A673 (cell line): ENCODE measurements around the gene USP20. TPM values are rescaled to one million over a fixed set of nuclear protein-coding genes. Genes with fewer than 3 reads are reported as not detected.
A peak's percentile ranks its signal among the peaks of the same experiment; 100 is the strongest.

Source experiments
- BruUV-seq: library from RNA; stranded (reverse); fragments of 400-500 nt; replicated peaks from 2 replicates; lab custom pipeline; 2021; lab: Mats Ljungman, UMichigan
- CTCF ChIA-PET: fragments of 300-600 bp; sonication (Branson Sonifier 250); formaldehyde crosslinking; loops from one replicate; lab custom pipeline; 2022; ENCODE audit warnings: antibody characterized with exemption; lab: Charles Lee
- POLR2A ChIA-PET: fragments of 300-600 bp; sonication (Branson Sonifier 250); formaldehyde crosslinking; loops from one replicate; lab custom pipeline; 2022; ENCODE audit warnings: antibody characterized with exemption; ENCODE audit not compliant: low non-redundant PET; lab: Charles Lee
- DNase-seq: peaks from one replicate; pipeline ENCODE4 v3.0.0-alpha.2; 2015; ENCODE audit warnings: low spot score
- H3K27ac ChIP-seq: fragments of 200-600 bp; sonication (generic); 2 replicates; pipeline ENCODE4 v1.5.1; 2016; ENCODE audit warnings: mixed run types, low read depth, mild to moderate bottlenecking, mixed read lengths, antibody characterized with exemption, low read length; ENCODE audit not compliant: poor library complexity, severe bottlenecking
- H3K27me3 ChIP-seq: fragments of 200-600 bp; sonication (generic); replicated peaks from 2 replicates; pipeline ENCODE4 v1.6.1; 2017; ENCODE audit warnings: mixed run types, low read depth, mild to moderate bottlenecking, mixed read lengths, antibody characterized with exemption, low read length; ENCODE audit not compliant: insufficient read depth, poor library complexity
- H3K36me3 ChIP-seq: fragments of 200-600 bp; sonication (generic); 2 replicates; pipeline ENCODE4 v1.6.1; 2016; ENCODE audit warnings: mixed run types, mild to moderate bottlenecking, mixed read lengths, antibody characterized with exemption, low read length; ENCODE audit not compliant: insufficient read depth, poor library complexity, severe bottlenecking
- H3K4me1 ChIP-seq: fragments of 200-600 bp; sonication (generic); 2 replicates; pipeline ENCODE4 v1.6.1; 2017; ENCODE audit warnings: mixed run types, mild to moderate bottlenecking, mixed read lengths, antibody characterized with exemption, low read length; ENCODE audit not compliant: insufficient read depth, poor library complexity, severe bottlenecking
- H3K4me3 ChIP-seq: fragments of 200-600 bp; sonication (generic); 2 replicates; pipeline ENCODE4 v1.5.1; 2016; ENCODE audit warnings: low read depth, mixed run types, mild to moderate bottlenecking, mixed read lengths, low read length; ENCODE audit not compliant: poor library complexity, severe bottlenecking
- H3K9me3 ChIP-seq: fragments of 200-600 bp; sonication (generic); 2 replicates; pipeline ENCODE4 v1.6.1; 2016; ENCODE audit warnings: mixed run types, low read depth, mild to moderate bottlenecking, mixed read lengths, antibody characterized with exemption, low read length; ENCODE audit not compliant: poor library complexity, severe bottlenecking
- EZH2 ChIP-seq: fragments of 200-600 bp; sonication (generic); IDR thresholded peaks from 2 replicates; pipeline ENCODE4 v1.6.1; 2017; ENCODE audit warnings: borderline replicate concordance, low read depth, mild to moderate bottlenecking, mixed read lengths, antibody characterized with exemption, low read length; ENCODE audit not compliant: poor library complexity, severe bottlenecking
- intact Hi-C: fragments of 100-400 bp; cut with micrococcal nuclease; formaldehyde crosslinking; loops from one replicate; pipeline ENCODE4 v1.10.0; 2022; ENCODE audit not compliant: unreplicated experiment
- total RNA-seq: library from RNA; stranded (reverse); gene quantifications from 2 replicates; pipeline ENCODE4 v1.2.3, GENCODE V29; 2021
- TF ChIP-seq, protein P1 (sequence below): fragments of 300-800, 200-600 bp; sonication (generic); conservative IDR thresholded peaks from 2 replicates; pipeline ENCODE4 v1.5.1; 2017; ENCODE audit warnings: low read depth, mild to moderate bottlenecking, antibody characterized with exemption, low read length, moderate library complexity, mixed read lengths

USP20 gene
- total RNA-seq, 1 experiment from 2014 or later: 17.1 TPM

DNA sequence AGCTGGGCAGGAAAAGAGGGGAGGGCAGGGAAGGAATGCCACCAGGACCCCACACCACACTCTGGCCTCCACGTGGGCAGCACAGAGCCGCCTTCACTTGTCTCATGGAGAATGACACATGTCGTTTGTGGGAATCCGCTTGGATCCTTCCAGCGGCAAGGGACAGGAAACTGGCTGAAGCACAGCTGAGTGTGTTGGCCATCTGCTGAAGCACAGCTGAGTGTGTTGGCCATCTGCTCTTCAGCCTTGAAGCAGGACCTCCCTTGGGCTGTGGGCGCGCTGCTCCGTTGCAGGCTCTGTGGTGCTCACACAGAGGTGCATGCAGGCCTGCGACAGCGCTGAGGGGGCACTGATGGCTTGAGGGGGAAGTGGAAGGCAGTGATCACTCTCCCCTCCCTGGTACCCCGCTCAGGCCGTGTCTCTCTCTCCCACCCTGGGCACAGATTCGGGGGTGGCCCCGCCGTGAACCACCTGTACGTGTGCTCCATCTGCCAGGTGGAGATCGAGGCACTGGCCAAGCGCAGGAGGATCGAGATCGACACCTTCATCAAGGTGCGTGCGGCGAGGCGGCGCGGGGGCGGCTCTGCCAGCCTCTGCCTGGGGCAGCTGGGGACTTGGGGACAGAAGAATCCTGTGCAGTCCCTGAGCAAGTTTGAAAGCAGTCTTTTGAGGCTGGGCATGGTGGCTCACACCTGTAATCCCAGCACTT lies 40.6 kb downstream of the USP20 start:
- Histone ChIP-seq H3K27ac (no peak overlapping the region), H3K36me3 (peaks cover 8% of the 10 kb centered on the region), H3K4me3 (no peak overlapping the region), H3K27me3 (no peaks in the 10 kb centered on the region), H3K4me1 (peaks cover 9% of the 10 kb centered on the region), H3K9me3 (no peaks in the 10 kb centered on the region)
- intact Hi-C loops: no loop called here
- POLR2A ChIA-PET: no interaction called here
- CTCF ChIA-PET: interaction anchor here (0.5 kb wide), 1 partner anchor 51 kb away, joined by 4 read pairs; no protein-coding TSS in a partner anchor
- TF ChIP-seq, protein P1, sequence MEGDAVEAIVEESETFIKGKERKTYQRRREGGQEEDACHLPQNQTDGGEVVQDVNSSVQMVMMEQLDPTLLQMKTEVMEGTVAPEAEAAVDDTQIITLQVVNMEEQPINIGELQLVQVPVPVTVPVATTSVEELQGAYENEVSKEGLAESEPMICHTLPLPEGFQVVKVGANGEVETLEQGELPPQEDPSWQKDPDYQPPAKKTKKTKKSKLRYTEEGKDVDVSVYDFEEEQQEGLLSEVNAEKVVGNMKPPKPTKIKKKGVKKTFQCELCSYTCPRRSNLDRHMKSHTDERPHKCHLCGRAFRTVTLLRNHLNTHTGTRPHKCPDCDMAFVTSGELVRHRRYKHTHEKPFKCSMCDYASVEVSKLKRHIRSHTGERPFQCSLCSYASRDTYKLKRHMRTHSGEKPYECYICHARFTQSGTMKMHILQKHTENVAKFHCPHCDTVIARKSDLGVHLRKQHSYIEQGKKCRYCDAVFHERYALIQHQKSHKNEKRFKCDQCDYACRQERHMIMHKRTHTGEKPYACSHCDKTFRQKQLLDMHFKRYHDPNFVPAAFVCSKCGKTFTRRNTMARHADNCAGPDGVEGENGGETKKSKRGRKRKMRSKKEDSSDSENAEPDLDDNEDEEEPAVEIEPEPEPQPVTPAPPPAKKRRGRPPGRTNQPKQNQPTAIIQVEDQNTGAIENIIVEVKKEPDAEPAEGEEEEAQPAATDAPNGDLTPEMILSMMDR: no peak
- no peak for TF ChIP-seq EZH2
- no TSS peak for BruUV-seq
- no peak for DNase-seq

DNA sequence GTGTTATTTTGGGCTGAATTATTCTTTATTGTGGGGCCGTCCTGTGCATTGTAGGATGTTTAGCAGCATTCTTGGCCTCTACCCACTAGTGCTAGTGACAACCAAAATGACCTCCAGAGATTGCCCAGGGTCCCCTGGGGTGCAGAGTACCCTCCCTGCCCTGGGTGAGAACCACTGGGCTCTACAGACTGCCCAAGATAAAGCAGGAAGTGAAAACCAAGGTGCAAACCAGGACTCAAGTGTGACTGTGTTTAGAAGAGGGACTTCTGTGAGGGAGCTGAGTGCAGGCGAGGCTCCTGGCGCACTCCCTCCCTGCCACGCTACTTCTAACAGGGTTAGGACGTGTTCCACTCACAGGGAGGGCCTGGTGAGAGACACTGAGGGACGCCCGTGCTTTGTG lies 41.6 kb downstream of the USP20 start:
- no peaks in the 10 kb centered on the region for H3K9me3 ChIP-seq
- TF ChIP-seq EZH2: no peak
- BruUV-seq: no TSS peak
- peaks cover 19% of the 10 kb centered on the region for H3K4me1 ChIP-seq
- POLR2A ChIA-PET: no interaction called here
- H3K36me3 ChIP-seq: peaks cover 8% of the 10 kb centered on the region
- no peak for DNase-seq
- no peak overlapping the region for H3K4me3 ChIP-seq
- H3K27me3 ChIP-seq: no peaks in the 10 kb centered on the region
- CTCF ChIA-PET: no interaction called here
- intact Hi-C loops: no loop called here
- H3K27ac ChIP-seq: no peak overlapping the region

DNA sequence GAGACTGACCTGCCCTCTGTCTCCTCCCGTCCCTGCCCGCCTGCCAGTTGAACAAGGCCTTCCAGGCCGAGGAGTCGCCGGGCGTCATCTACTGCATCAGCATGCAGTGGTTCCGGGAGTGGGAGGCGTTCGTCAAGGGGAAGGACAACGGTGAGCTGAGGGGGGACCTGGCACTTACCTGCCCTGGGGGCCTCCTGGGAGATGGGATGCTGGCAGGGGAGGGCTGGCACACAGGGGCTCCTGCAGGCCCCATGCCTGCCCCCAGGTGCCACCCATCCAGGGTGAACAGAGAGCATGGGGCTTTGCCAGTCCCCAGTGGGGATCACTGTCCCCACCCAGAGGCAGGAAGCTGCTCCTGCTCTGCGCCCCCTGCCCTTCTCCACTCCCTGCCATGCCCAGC lies 43.0 kb downstream of the USP20 start:
- H3K9me3 ChIP-seq: no peaks in the 10 kb centered on the region
- H3K27me3 ChIP-seq: no peaks in the 10 kb centered on the region
- peak overlapping the region; percentile 30 for H3K27ac ChIP-seq
- BruUV-seq: no TSS peak
- H3K36me3 ChIP-seq: peaks cover 12% of the 10 kb centered on the region
- intact Hi-C loops: no loop called here
- H3K4me1 ChIP-seq: peaks cover 21% of the 10 kb centered on the region
- ChIA-PET POLR2A (no interaction called here), CTCF (no interaction called here)
- H3K4me3 ChIP-seq: no peak overlapping the region
- no peak for DNase-seq
- TF ChIP-seq, protein P1: no peak
- TF ChIP-seq EZH2: no peak
